A549 (cell line): Measurements from ENCODE around the gene IFNL3.

Experiments
- BHLHE40 ChIP-seq: IDR thresholded peaks from 2 replicates; pipeline ENCODE4 v1.6.1; 2012; ENCODE audit warnings: low read depth, low read length, inconsistent platforms
- CBX2 ChIP-seq: fragments of 200-600 bp; sonication (generic); IDR thresholded peaks from 2 replicates; pipeline ENCODE4 v1.6.1; 2016; ENCODE audit warnings: low read depth, mild to moderate bottlenecking, borderline replicate concordance
- CTCF ChIP-seq: fragments of >200 bp; sonication (Bioruptor Twin); formaldehyde crosslinking; IDR thresholded peaks from 3 replicates; pipeline ENCODE4 v1.5.1; 2016
- E2F6 ChIP-seq: IDR thresholded peaks from 2 replicates; pipeline ENCODE4 v1.6.1; 2012; ENCODE audit warnings: low read depth, borderline replicate concordance
- EP300 ChIP-seq, 2 experiments: fragments of >200 bp; sonication (Bioruptor Twin); formaldehyde crosslinking; IDR thresholded peaks; 2 replicates in 1 of 2; 3 replicates in 1 of 2; pipeline ENCODE4 v1.6.1; 2016 to 2017
- HMGXB4 ChIP-seq: fragments of 250-450 bp; sonication (Bioruptor Pico); IDR thresholded peaks from 2 replicates; pipeline ENCODE4 v1.5.0; 2021; ENCODE audit warnings: mild to moderate bottlenecking, moderate library complexity, borderline replicate concordance
- MAFK ChIP-seq: fragments of 450-650 bp; IDR thresholded peaks from 2 replicates; pipeline ENCODE4 v1.6.1; 2014; ENCODE audit not compliant: partially characterized antibody
- MYC ChIP-seq: IDR thresholded peaks from 2 replicates; pipeline ENCODE4 v1.6.1; 2012; ENCODE audit warnings: mild to moderate bottlenecking, inconsistent platforms, low read length, improper control_type of control experiment, borderline replicate concordance
- RAD21 ChIP-seq, 2 experiments: fragments of >200 bp in 1 of 2; sonication (Bioruptor Twin) in 1 of 2; formaldehyde crosslinking in 1 of 2; IDR thresholded peaks in 1 of 2; conservative IDR thresholded peaks in 1 of 2; 2 replicates in 1 of 2; 3 replicates in 1 of 2; pipeline ENCODE4 v1.6.1; 2012 to 2018; ENCODE audit warnings: inconsistent platforms in 1 of 2
- RNF2 ChIP-seq: fragments of 200-600 bp; sonication (generic); IDR thresholded peaks from 2 replicates; pipeline ENCODE4 v1.6.1; 2016; ENCODE audit warnings: low read depth, mild to moderate bottlenecking, antibody characterized with exemption, moderate library complexity, borderline replicate concordance

GRCh38 chr19:39196860-39197562 lies 47.8 kb downstream of the IFNL3 start, which contains the start of gene NCCRP1:
- no peak for TF ChIP-seq RAD21 (conservative IDR thresholded peaks at IDR 0.05 in 1 of 2, IDR thresholded peaks at IDR 0.05 in 1 of 2)
- no peak for TF ChIP-seq BHLHE40
- no peak for TF ChIP-seq CTCF
- no peak for TF ChIP-seq HMGXB4 (CRISPR knock-in tag)
- no peak for TF ChIP-seq CBX2
- TF ChIP-seq E2F6 = no peak
- no peak for TF ChIP-seq RNF2
- TF ChIP-seq MAFK = no peak
- TF ChIP-seq MYC = no peak
- no peak for TF ChIP-seq EP300 (IDR thresholded peaks at IDR 0.05)
